Activated B cell treated with CpG ODN at 0.5 μM for 24 hours (primary cell): ENCODE data around the gene UBXN7. TPM values are rescaled to one million over a fixed set of nuclear protein-coding genes. Genes with fewer than 3 reads are reported as not detected.
"Not testable (repeated sequence)": the region's sequence is repeated elsewhere in the genome, so short reads cannot be mapped to it uniquely, and the experiment has no call there.

Experiments
- ATAC-seq: fragments of 200-7000 bp; cut with Tn5 transposase; one replicate; pipeline ENCODE4 v1.10.0; 2021; ENCODE audit warnings: low read depth, mild to moderate bottlenecking, moderate library complexity
- CTCF ChIA-PET: fragments of 350-600 bp; sonication (Branson Sonifier 250); formaldehyde crosslinking; loops from one replicate; lab custom pipeline; 2021; ENCODE audit warnings: antibody characterized with exemption; lab: Charles Lee
- POLR2A ChIA-PET: fragments of 350-600 bp; sonication (Branson Sonifier 250); formaldehyde crosslinking; loops from one replicate; lab custom pipeline; 2021; ENCODE audit warnings: antibody characterized with exemption; lab: Charles Lee
- DNase-seq: peaks from one replicate; pipeline ENCODE4 v3.0.0; 2022
- H3K27ac Mint-ChIP-seq: one replicate; pipeline ENCODE4 v1.8.0; 2020; ENCODE audit warnings: mixed read lengths
- H3K27me3 Mint-ChIP-seq: one replicate; pipeline ENCODE4 v1.8.0; 2021; ENCODE audit warnings: mixed read lengths
- H3K36me3 Mint-ChIP-seq: one replicate; pipeline ENCODE4 v1.8.0; 2021; ENCODE audit warnings: low read depth, mixed read lengths
- H3K4me1 Mint-ChIP-seq: one replicate; pipeline ENCODE4 v1.8.0; 2021; ENCODE audit warnings: mixed read lengths
- H3K4me3 Mint-ChIP-seq: one replicate; pipeline ENCODE4 v1.8.0; 2020; ENCODE audit warnings: mild to moderate bottlenecking, mixed read lengths
- H3K9me3 Mint-ChIP-seq: one replicate; pipeline ENCODE4 v1.8.0; 2020; ENCODE audit warnings: mixed read lengths
- CTCF ChIP-seq: fragments of 200-600 bp; IDR thresholded peaks from one replicate; pipeline ENCODE4 v1.8.0; 2022; ENCODE audit warnings: antibody characterized with exemption, mild to moderate bottlenecking
- intact Hi-C: fragments of 100-400 bp; cut with micrococcal nuclease; formaldehyde crosslinking; loops from one replicate; pipeline ENCODE4 v1.15.1; 2024
- total RNA-seq: library from RNA; stranded (reverse); gene quantifications from 2 replicates; pipeline ENCODE4 v1.2.3, GENCODE V29; 2022

UBXN7 gene
- total RNA-seq, 1 donor from 2014 or later: 66.5 TPM

- Mint-ChIP-seq H3K9me3 (no peaks in the 10 kb centered on the region), H3K4me3 (no peak overlapping the region), H3K27me3 (no peaks in the 10 kb centered on the region), H3K4me1 (no peaks in the 10 kb centered on the region), H3K36me3 (peaks cover 62% of the 10 kb centered on the region), H3K27ac (no peak overlapping the region)
- ChIA-PET POLR2A (no interaction called here), CTCF (no interaction called here)
- ATAC-seq: no peak
- TF ChIP-seq CTCF: no peak
- intact Hi-C loops: no loop called here
- DNase-seq: no peak
Observed at GRCh38 chr3:196399485-196399945, 32.7 kb downstream of the UBXN7 start.

GRCh38 chr3:196398782-196399181, 33.4 kb downstream of the UBXN7 start:
- DNase-seq (no peak), ATAC-seq (no peak)
- ChIA-PET CTCF (no interaction called here), POLR2A (no interaction called here)
- H3K4me1 Mint-ChIP-seq: no peaks in the 10 kb centered on the region
- H3K9me3 Mint-ChIP-seq: no peaks in the 10 kb centered on the region
- H3K27me3 Mint-ChIP-seq: no peaks in the 10 kb centered on the region
- no peak for TF ChIP-seq CTCF
- H3K36me3 Mint-ChIP-seq: peaks cover 66% of the 10 kb centered on the region
- H3K27ac Mint-ChIP-seq: no peak overlapping the region
- intact Hi-C loops: no loop called here
- H3K4me3 Mint-ChIP-seq: no peak overlapping the region

- DNase-seq (no peak), ATAC-seq (no peak)
- intact Hi-C loops: no loop called here
- Mint-ChIP-seq H3K27ac (no peak overlapping the region), H3K36me3 (peaks cover 67% of the 10 kb centered on the region), H3K27me3 (no peaks in the 10 kb centered on the region), H3K9me3 (no peaks in the 10 kb centered on the region), H3K4me3 (no peak overlapping the region), H3K4me1 (no peaks in the 10 kb centered on the region)
- ChIA-PET POLR2A (no interaction called here), CTCF (no interaction called here)
- TF ChIP-seq CTCF: no peak
Observed at GRCh38 chr3:196397941-196398340, 34.3 kb downstream of the UBXN7 start.

DNA sequence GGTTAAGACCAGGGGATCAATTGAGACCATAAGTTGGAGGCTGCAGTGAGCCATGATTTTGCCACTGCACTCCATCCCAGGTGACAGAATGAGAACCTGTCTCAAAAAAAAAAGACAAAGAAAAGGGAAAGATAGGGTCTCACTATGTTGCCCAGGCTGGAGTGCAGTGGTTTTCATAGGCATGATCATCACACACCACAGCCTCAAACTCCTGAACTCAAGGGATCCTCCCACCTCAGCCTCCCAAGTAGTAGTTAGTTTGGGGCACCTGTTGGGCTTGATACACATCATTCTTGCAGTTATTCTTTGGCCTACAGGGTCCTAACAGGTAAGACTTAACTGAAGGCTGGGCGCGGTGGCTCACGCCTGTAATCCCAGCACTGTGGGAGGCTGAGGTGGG, 42.1 kb downstream of the UBXN7 start:
- intact Hi-C loops: no loop called here
- no peak for DNase-seq
- TF ChIP-seq CTCF: no peak
- H3K36me3 Mint-ChIP-seq: peaks cover 81% of the 10 kb centered on the region
- H3K9me3 Mint-ChIP-seq: no peaks in the 10 kb centered on the region
- H3K4me3 Mint-ChIP-seq: no peak overlapping the region
- H3K27me3 Mint-ChIP-seq: no peaks in the 10 kb centered on the region
- ATAC-seq: no peak
- CTCF ChIA-PET: no interaction called here
- no peak overlapping the region for H3K27ac Mint-ChIP-seq
- peaks cover 2% of the 10 kb centered on the region for H3K4me1 Mint-ChIP-seq
- POLR2A ChIA-PET: no interaction called here

DNA sequence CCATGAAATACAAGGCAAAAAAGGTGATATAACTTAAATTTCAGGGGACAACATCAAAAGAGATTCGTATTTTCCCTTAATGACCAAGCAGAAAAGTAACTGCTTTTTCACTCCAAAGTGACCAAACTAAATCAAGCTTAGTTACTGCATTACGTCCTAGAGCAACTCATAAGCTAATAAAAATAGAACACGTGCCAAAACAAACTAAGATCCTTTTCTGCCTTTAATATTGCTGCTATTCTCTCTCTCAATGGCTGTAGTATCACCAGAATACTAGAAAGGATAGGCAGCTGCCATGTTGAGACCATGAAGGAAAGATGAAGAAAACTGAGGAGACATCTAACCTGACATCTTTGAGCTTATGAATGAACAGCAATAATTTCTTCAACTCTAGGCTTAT, 43.3 kb downstream of the UBXN7 start:
- no peak for DNase-seq
- POLR2A ChIA-PET: interaction anchor here (0.7 kb wide), 1 partner anchor 21 kb away, joined by 4 read pairs; no protein-coding TSS in a partner anchor
- no peak for TF ChIP-seq CTCF

GRCh38 chr3:196387941-196388340, 44.3 kb downstream of the UBXN7 start:
- POLR2A ChIA-PET, CTCF ChIA-PET, H3K27me3 Mint-ChIP-seq, H3K4me3 Mint-ChIP-seq, H3K9me3 Mint-ChIP-seq, H3K27ac Mint-ChIP-seq, intact Hi-C loops, DNase-seq, ATAC-seq: not testable (repeated sequence)
- Mint-ChIP-seq H3K4me1 (peaks cover 14% of the 10 kb centered on the region), H3K36me3 (peaks cover 83% of the 10 kb centered on the region)

More for the DNA sequence above, 43.3 kb downstream of the UBXN7 start:
- no peaks in the 10 kb centered on the region for H3K9me3 Mint-ChIP-seq
- no peak for ATAC-seq
- intact Hi-C loops: no loop called here
- no peak overlapping the region for H3K27ac Mint-ChIP-seq
- peaks cover 7% of the 10 kb centered on the region for H3K4me1 Mint-ChIP-seq
- CTCF ChIA-PET: interaction anchor here (0.7 kb wide), 1 partner anchor 140 kb away, joined by 3 read pairs; no protein-coding TSS in a partner anchor
- H3K36me3 Mint-ChIP-seq: peaks cover 83% of the 10 kb centered on the region
- no peaks in the 10 kb centered on the region for H3K27me3 Mint-ChIP-seq
- no peak overlapping the region for H3K4me3 Mint-ChIP-seq

GRCh38 chr3:196386797-196387196, 45.4 kb downstream of the UBXN7 start:
- POLR2A ChIA-PET, DNase-seq, CTCF ChIA-PET, H3K4me3 Mint-ChIP-seq, ATAC-seq, intact Hi-C loops, H3K27ac Mint-ChIP-seq, H3K9me3 Mint-ChIP-seq, H3K27me3 Mint-ChIP-seq: not testable (repeated sequence)
- peaks cover 17% of the 10 kb centered on the region for H3K4me1 Mint-ChIP-seq
- peaks cover 81% of the 10 kb centered on the region for H3K36me3 Mint-ChIP-seq

DNA sequence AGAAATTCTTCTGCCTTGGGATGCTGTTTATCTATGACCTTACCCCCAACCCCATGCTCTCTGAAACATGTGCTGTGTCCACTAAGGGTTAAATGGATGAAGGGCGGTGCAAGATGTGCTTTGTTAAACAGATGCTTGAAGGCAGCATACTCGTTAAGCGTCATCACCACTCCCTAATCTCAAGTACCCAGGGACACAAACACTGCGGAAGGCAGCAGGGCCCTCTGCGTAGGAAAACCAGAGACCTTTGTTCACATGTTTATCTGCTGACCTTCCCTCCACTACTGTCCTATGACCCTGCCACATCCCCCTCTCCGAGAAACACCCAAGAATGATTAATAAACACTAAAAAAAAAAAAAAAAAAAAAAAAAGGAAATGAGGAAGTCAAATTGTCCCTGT, 46.2 kb downstream of the UBXN7 start:
- H3K4me3 Mint-ChIP-seq, H3K27me3 Mint-ChIP-seq, CTCF ChIA-PET, ATAC-seq, H3K27ac Mint-ChIP-seq, intact Hi-C loops, H3K9me3 Mint-ChIP-seq, POLR2A ChIA-PET, DNase-seq: not testable (repeated sequence)
- H3K36me3 Mint-ChIP-seq: peaks cover 82% of the 10 kb centered on the region
- H3K4me1 Mint-ChIP-seq: peaks cover 17% of the 10 kb centered on the region
